HG02759 (cell line): ENCODE results near the gene ZNF460.
A peak's percentile ranks its signal among the peaks of the same experiment; 100 is the strongest.
"Not testable (repeated sequence)": the region's sequence is repeated elsewhere in the genome, so short reads cannot be mapped to it uniquely, and the experiment has no call there.

Experiments used
- ATAC-seq: cut with Tn5 transposase; IDR thresholded peaks from one replicate; pipeline ENCODE4 v1.9.1; 2021; ENCODE audit warnings: mild to moderate bottlenecking, moderate library complexity; ENCODE audit not compliant: unreplicated experiment

The ZNF460 gene

GRCh38 chr19:57280165-57280961 lies at the start of gene ZNF460:
Gene ZNF460 (plus strand): TSS chr19:57280485. CDS start chr19:57280807, 322 bp downstream.
- peak; percentile 85 for ATAC-seq

- ATAC-seq = no peak
These were observed 48.6 kb upstream of the ZNF460 start for GRCh38 chr19:57231686-57232085.

GRCh38 chr19:57233207-57233606 lies 47.1 kb upstream of the ZNF460 start:
- no peak for ATAC-seq

- no peak for ATAC-seq
These were observed 40.3 kb upstream of the ZNF460 start for GRCh38 chr19:57239982-57240310.

- ATAC-seq = peak; percentile 97
These were observed 39.8 kb upstream of the ZNF460 start, which contains the start of gene ZNF805 for GRCh38 chr19:57240311-57241090. Gene ZNF805 (plus strand): TSS chr19:57240632. CDS start chr19:57240892, 260 bp downstream.

- no peak for ATAC-seq
These were observed 39.1 kb upstream of the ZNF460 start for GRCh38 chr19:57241176-57241575.

GRCh38 chr19:57242821-57243220 lies 37.5 kb upstream of the ZNF460 start:
- ATAC-seq = no peak

- no peak for ATAC-seq
These were observed 35.8 kb upstream of the ZNF460 start for GRCh38 chr19:57244513-57244912.

GRCh38 chr19:57245066-57245465 lies 35.2 kb upstream of the ZNF460 start:
- ATAC-seq = no peak

- no peak for ATAC-seq
These were observed 34.3 kb upstream of the ZNF460 start for GRCh38 chr19:57245959-57246358.

- no peak for ATAC-seq
These were observed 31.6 kb upstream of the ZNF460 start for GRCh38 chr19:57248646-57249045.

- no peak for ATAC-seq
These were observed 31.0 kb upstream of the ZNF460 start for GRCh38 chr19:57249329-57249728.

- ATAC-seq = not testable (repeated sequence)
These were observed 26.5 kb upstream of the ZNF460 start for GRCh38 chr19:57253767-57254166.

- ATAC-seq = no peak
These were observed 18.2 kb upstream of the ZNF460 start for GRCh38 chr19:57262044-57262443.

GRCh38 chr19:57263244-57263741 lies 17.0 kb upstream of the ZNF460 start:
- no peak for ATAC-seq

GRCh38 chr19:57267291-57267690 lies 13.0 kb upstream of the ZNF460 start:
- ATAC-seq = no peak

GRCh38 chr19:57269515-57270250 lies 10.6 kb upstream of the ZNF460 start:
- no peak for ATAC-seq

GRCh38 chr19:57271280-57271679 lies 9.0 kb upstream of the ZNF460 start:
- no peak for ATAC-seq

GRCh38 chr19:57273014-57273413 lies 7.3 kb upstream of the ZNF460 start:
- ATAC-seq = no peak

- no peak for ATAC-seq
These were observed 3.9 kb upstream of the ZNF460 start for GRCh38 chr19:57276430-57276829.

GRCh38 chr19:57278481-57278880 lies 1.8 kb upstream of the ZNF460 start:
- not testable (repeated sequence) for ATAC-seq
